Esophagus muscularis mucosa (tissue), 3 donors: ENCODE measurements around the gene NKAIN2.

Source experiments
- CTCF ChIP-seq, 3 experiments: fragments of 200-600 bp in 2 of 3; fragments of 450-650 bp in 1 of 3; sonication (generic) in 2 of 3; IDR thresholded peaks; one replicate each; pipeline ENCODE4 v1.5.1; 2017 to 2019; ENCODE audit warnings: antibody characterized with exemption in 3 of 3, mild to moderate bottlenecking in 2 of 3, moderate library complexity in 1 of 3
- POLR2A ChIP-seq: fragments of 450-650 bp; IDR thresholded peaks from one replicate; pipeline ENCODE4 v1.6.1; 2017; ENCODE audit warnings: antibody characterized with exemption, moderate library complexity, mild to moderate bottlenecking, low read depth

- TF ChIP-seq POLR2A (no peak), CTCF (IDR thresholded peaks at IDR 0.05) (no peak)
Measured at GRCh38 chr6:124273701-124274100, 470.0 kb downstream of the NKAIN2 start.
